Measurements from ENCODE around the gene PPP1R37.

DNA sequence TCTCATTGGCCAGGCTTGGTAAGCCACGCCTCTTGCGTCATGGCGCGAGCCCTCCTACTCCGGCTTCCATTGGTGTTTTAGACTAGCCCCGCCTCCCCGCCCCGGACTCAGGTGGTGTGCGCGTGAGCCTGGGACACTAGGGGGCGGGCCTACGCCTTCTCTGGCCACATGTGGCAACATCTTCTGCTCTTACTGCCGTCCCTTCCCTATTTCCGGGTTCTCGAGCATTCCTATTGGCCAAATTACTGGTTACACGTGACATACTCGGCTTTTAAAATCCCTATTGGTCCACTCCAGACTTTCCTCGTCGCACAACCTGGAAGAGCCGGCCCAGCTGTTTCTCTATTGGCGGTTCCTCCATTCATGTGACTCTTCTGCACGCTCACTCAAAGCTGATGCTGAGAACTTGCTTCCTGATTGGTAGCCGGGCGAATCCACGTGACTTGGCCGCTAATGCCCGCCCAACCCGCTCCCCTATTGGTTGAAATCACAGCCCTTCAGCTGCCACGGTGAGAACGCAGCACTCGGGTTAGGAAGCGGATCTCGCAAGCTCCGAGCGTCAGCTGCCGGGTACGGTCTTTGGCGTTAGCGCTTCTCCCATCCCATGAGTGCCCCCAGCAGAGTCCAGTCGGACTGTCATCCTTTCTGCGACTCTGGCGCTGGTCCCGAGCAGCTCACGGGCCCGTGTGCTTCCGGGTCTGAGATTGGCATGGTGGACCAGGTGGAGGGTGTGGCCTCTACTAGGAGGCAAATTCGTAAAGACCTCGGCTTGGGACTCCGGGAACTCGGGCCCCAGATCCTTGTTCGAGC is 85.5 kb downstream of the PPP1R37 start, which contains the start of gene BLOC1S3:
- peak; percentile 94 to 95 for TF ChIP-seq POLR2AphosphoS5 (IDR thresholded peaks at IDR 0.05; ENCODE audit: insufficient read depth in 1 of 2, low read depth in 1 of 2)
- TF ChIP-seq POLR2A (IDR thresholded peaks at IDR 0.05), result peak in 1 of 2 donors; percentile 73
- TF ChIP-seq, protein P1, sequence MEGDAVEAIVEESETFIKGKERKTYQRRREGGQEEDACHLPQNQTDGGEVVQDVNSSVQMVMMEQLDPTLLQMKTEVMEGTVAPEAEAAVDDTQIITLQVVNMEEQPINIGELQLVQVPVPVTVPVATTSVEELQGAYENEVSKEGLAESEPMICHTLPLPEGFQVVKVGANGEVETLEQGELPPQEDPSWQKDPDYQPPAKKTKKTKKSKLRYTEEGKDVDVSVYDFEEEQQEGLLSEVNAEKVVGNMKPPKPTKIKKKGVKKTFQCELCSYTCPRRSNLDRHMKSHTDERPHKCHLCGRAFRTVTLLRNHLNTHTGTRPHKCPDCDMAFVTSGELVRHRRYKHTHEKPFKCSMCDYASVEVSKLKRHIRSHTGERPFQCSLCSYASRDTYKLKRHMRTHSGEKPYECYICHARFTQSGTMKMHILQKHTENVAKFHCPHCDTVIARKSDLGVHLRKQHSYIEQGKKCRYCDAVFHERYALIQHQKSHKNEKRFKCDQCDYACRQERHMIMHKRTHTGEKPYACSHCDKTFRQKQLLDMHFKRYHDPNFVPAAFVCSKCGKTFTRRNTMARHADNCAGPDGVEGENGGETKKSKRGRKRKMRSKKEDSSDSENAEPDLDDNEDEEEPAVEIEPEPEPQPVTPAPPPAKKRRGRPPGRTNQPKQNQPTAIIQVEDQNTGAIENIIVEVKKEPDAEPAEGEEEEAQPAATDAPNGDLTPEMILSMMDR (IDR thresholded peaks at IDR 0.05), result peak in 2 of 3 experiments; percentile 13 to 43
